GM23338 (cell line): ENCODE data around the gene NLRP9. TPM values are rescaled to one million over a fixed set of nuclear protein-coding genes. Genes with fewer than 3 reads are reported as not detected.

Experiments
- ATAC-seq: fragments of 200-7000 bp; cut with Tn5 transposase; 3 replicates; pipeline ENCODE4 v1.9.1; 2020
- DNase-seq: peaks from one replicate; pipeline ENCODE4 v3.0.0-alpha.2; 2015; ENCODE audit warnings: low spot score
- H2AFZ ChIP-seq: fragments of 200-600 bp; sonication (generic); 2 replicates; pipeline ENCODE4 v1.8.0; 2016; ENCODE audit warnings: antibody characterized with exemption, mild to moderate bottlenecking, moderate library complexity
- H3F3A ChIP-seq: fragments of 200-600 bp; sonication (generic); replicated peaks from 2 replicates; pipeline ENCODE4 v1.8.0; 2017; ENCODE audit warnings: antibody characterized with exemption, mixed run types, low read depth
- H3K27ac ChIP-seq: fragments of 200-600 bp; sonication (generic); 2 replicates; pipeline ENCODE4 v1.6.1; 2016; ENCODE audit warnings: low read depth
- H3K27me3 ChIP-seq: fragments of 200-600 bp; sonication (generic); 2 replicates; pipeline ENCODE4 v1.8.0; 2016; ENCODE audit warnings: mild to moderate bottlenecking, mixed run types, moderate library complexity; ENCODE audit not compliant: insufficient read depth
- H3K36me3 ChIP-seq: fragments of 200-600 bp; sonication (generic); 2 replicates; pipeline ENCODE4 v1.8.0; 2016; ENCODE audit warnings: mild to moderate bottlenecking; ENCODE audit not compliant: insufficient read depth
- H3K4me1 ChIP-seq: fragments of 200-600 bp; sonication (generic); 2 replicates; pipeline ENCODE4 v1.8.0; 2016; ENCODE audit warnings: mild to moderate bottlenecking, moderate library complexity; ENCODE audit not compliant: insufficient read depth
- H3K4me2 ChIP-seq: fragments of 200-600 bp; sonication (generic); 2 replicates; pipeline ENCODE4 v1.7.1; 2017; ENCODE audit warnings: mixed run types
- H3K4me3 ChIP-seq: fragments of 200-600 bp; sonication (generic); 2 replicates; pipeline ENCODE4 v1.6.1; 2016; ENCODE audit warnings: mixed run types
- H3K79me2 ChIP-seq: fragments of 200-600 bp; sonication (generic); replicated peaks from 2 replicates; pipeline ENCODE4 v1.8.0; 2017; ENCODE audit warnings: mild to moderate bottlenecking; ENCODE audit not compliant: insufficient read depth
- H3K9me2 ChIP-seq: fragments of 200-600 bp; sonication (generic); 2 replicates; pipeline ENCODE4 v1.8.0; 2017; ENCODE audit not compliant: insufficient read depth
- H4K20me1 ChIP-seq: fragments of 200-600 bp; sonication (generic); replicated peaks from 2 replicates; pipeline ENCODE4 v1.8.0; 2017; ENCODE audit warnings: mild to moderate bottlenecking; ENCODE audit not compliant: insufficient read depth
- H3K27ac Mint-ChIP-seq: 2 replicates; pipeline ENCODE4 v1.8.0; 2020; ENCODE audit warnings: inconsistent platforms, mild to moderate bottlenecking, moderate library complexity, mixed read lengths
- H3K27me3 Mint-ChIP-seq: 3 replicates; pipeline ENCODE4 v1.8.0; 2022; ENCODE audit warnings: low read depth, mild to moderate bottlenecking, moderate library complexity, mixed read lengths, inconsistent platforms; ENCODE audit not compliant: insufficient read depth, poor library complexity
- H3K36me3 Mint-ChIP-seq: 3 replicates; pipeline ENCODE4 v1.8.0; 2021; ENCODE audit warnings: low read depth, mild to moderate bottlenecking, inconsistent platforms, moderate library complexity, mixed read lengths
- H3K4me1 Mint-ChIP-seq: 3 replicates; pipeline ENCODE4 v1.8.0; 2020; ENCODE audit warnings: mild to moderate bottlenecking, inconsistent platforms, mixed read lengths
- H3K4me3 Mint-ChIP-seq: 3 replicates; pipeline ENCODE4 v1.8.0; 2021; ENCODE audit warnings: moderate library complexity, mild to moderate bottlenecking, inconsistent platforms, mixed read lengths
- H3K9me3 Mint-ChIP-seq: 3 replicates; pipeline ENCODE4 v1.8.0; 2020; ENCODE audit warnings: moderate library complexity, mild to moderate bottlenecking, inconsistent platforms, mixed read lengths
- CREB1 ChIP-seq: fragments of 250-450 bp; sonication (Bioruptor Pico); IDR thresholded peaks from 2 replicates; pipeline ENCODE4 v1.5.0; 2020; ENCODE audit warnings: low read depth, mild to moderate bottlenecking, moderate library complexity
- CTCF ChIP-seq, 2 experiments: fragments of 200-600 bp in 1 of 2; sonication (generic) in 1 of 2; conservative IDR thresholded peaks; 2 replicates each; pipeline versions ENCODE4 v1.5.1 to v1.6.1; 2016 to 2017; ENCODE audit warnings: antibody characterized with exemption in 2 of 2, low read depth in 2 of 2, mild to moderate bottlenecking in 2 of 2, moderate library complexity in 1 of 2
- ETS1 ChIP-seq: IDR thresholded peaks from 2 replicates; pipeline ENCODE4 v1.6.1; 2016; ENCODE audit warnings: antibody characterized with exemption
- EZH2 ChIP-seq: fragments of 200-600 bp; sonication (generic); IDR thresholded peaks from one replicate; pipeline ENCODE4 v1.8.0; 2017; ENCODE audit warnings: antibody characterized with exemption, mild to moderate bottlenecking, low read depth; ENCODE audit not compliant: unreplicated experiment
- EZH2phosphoT487 ChIP-seq: fragments of 200-600 bp; sonication (generic); IDR thresholded peaks from one replicate; pipeline ENCODE4 v1.8.1; 2018; ENCODE audit warnings: antibody characterized with exemption; ENCODE audit not compliant: unreplicated experiment
- JUNB ChIP-seq: IDR thresholded peaks from one replicate; pipeline ENCODE4 v1.6.1; 2016; ENCODE audit warnings: antibody characterized with exemption; ENCODE audit not compliant: unreplicated experiment
- NANOG ChIP-seq: IDR thresholded peaks from 2 replicates; pipeline ENCODE4 v1.6.1; 2016; ENCODE audit warnings: antibody characterized with exemption, borderline replicate concordance
- POLR2AphosphoS5 ChIP-seq: IDR thresholded peaks from 2 replicates; pipeline ENCODE4 v1.6.1; 2016; ENCODE audit warnings: antibody characterized with exemption, low read depth
- STAT1 ChIP-seq: IDR thresholded peaks from one replicate; pipeline ENCODE4 v1.6.1; 2016; ENCODE audit warnings: antibody characterized with exemption; ENCODE audit not compliant: unreplicated experiment
- ZNF114 ChIP-seq: fragments of 250-450 bp; sonication (Bioruptor Pico); IDR thresholded peaks from 2 replicates; pipeline ENCODE4 v1.5.0; 2020; ENCODE audit warnings: mild to moderate bottlenecking, moderate library complexity
- ZNF331 ChIP-seq: fragments of 250-450 bp; sonication (Bioruptor Pico); IDR thresholded peaks from 2 replicates; pipeline ENCODE4 v1.5.0; 2020; ENCODE audit warnings: low read depth, mild to moderate bottlenecking, moderate library complexity
- ZNF462 ChIP-seq: fragments of 250-450 bp; sonication (Bioruptor Pico); IDR thresholded peaks from 2 replicates; pipeline ENCODE4 v1.5.0; 2020; ENCODE audit warnings: mild to moderate bottlenecking, moderate library complexity
- polyA plus RNA-seq: library from polyadenylated mRNA; unstranded; fragments of >200 nt; fragmentation: Nextera tagmentation; extraction: Ambion mirVana; gene quantifications from 2 replicates; pipeline ENCODE4 v1.2.1, GENCODE V29; 2016
- total RNA-seq: library from RNA; depleted of rRNA; stranded (reverse); fragments of >200 nt; shearing (Covaris generic); gene quantifications from 2 replicates; pipeline ENCODE4 v1.2.3, GENCODE V29; 2014
- TF ChIP-seq, protein P1 (sequence below): IDR thresholded peaks from one replicate; pipeline ENCODE4 v1.6.1; 2018; ENCODE audit warnings: antibody characterized with exemption; ENCODE audit not compliant: unreplicated experiment

Gene NLRP9
- total and polyA plus RNA-seq, 2 experiments from 2014 or later, result not detected

DNA sequence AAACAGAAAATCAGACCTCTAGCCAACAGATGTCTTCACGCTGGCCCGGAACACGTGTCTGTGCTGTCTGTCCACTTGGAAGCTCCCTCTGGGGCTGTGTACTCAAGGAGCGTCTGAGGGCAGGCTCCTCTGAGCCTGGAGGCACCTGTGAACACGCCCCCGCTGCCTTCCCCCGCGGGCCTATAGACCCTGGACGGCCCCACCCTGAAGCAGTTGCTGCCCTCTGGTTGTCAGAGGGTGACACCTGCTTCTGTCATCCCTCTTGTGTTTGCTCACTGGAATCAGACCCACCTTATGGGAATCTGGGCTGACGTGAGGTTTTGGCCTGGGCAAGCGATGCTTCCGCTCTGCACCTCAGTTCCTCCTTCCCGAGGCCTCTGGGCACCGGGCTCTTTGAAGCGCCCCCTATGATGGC, 44.0 kb downstream of the NLRP9 start:
- ATAC-seq, result no peak
- DNase-seq, result no peak
- no peaks in the 10 kb centered on the region for H3K9me3 Mint-ChIP-seq

More for the DNA sequence above, 44.0 kb downstream of the NLRP9 start:
- Mint-ChIP-seq H3K4me1 (no peaks in the 10 kb centered on the region; the same call in 2 of the 3 replicates), H3K27ac (no peak overlapping the region), H3K36me3 (peaks cover 41% of the 10 kb centered on the region), H3K27me3 (peaks cover 6% of the 10 kb centered on the region), H3K4me3 (no peak overlapping the region)
- no peak for TF ChIP-seq ETS1
- TF ChIP-seq, protein P1, sequence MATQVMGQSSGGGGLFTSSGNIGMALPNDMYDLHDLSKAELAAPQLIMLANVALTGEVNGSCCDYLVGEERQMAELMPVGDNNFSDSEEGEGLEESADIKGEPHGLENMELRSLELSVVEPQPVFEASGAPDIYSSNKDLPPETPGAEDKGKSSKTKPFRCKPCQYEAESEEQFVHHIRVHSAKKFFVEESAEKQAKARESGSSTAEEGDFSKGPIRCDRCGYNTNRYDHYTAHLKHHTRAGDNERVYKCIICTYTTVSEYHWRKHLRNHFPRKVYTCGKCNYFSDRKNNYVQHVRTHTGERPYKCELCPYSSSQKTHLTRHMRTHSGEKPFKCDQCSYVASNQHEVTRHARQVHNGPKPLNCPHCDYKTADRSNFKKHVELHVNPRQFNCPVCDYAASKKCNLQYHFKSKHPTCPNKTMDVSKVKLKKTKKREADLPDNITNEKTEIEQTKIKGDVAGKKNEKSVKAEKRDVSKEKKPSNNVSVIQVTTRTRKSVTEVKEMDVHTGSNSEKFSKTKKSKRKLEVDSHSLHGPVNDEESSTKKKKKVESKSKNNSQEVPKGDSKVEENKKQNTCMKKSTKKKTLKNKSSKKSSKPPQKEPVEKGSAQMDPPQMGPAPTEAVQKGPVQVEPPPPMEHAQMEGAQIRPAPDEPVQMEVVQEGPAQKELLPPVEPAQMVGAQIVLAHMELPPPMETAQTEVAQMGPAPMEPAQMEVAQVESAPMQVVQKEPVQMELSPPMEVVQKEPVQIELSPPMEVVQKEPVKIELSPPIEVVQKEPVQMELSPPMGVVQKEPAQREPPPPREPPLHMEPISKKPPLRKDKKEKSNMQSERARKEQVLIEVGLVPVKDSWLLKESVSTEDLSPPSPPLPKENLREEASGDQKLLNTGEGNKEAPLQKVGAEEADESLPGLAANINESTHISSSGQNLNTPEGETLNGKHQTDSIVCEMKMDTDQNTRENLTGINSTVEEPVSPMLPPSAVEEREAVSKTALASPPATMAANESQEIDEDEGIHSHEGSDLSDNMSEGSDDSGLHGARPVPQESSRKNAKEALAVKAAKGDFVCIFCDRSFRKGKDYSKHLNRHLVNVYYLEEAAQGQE, result no peak
- no peak for TF ChIP-seq ZNF114 (CRISPR knock-in tag)
- TF ChIP-seq EZH2, result no peak
- no peak for TF ChIP-seq NANOG
- no peak for TF ChIP-seq STAT1
- TF ChIP-seq CTCF (conservative IDR thresholded peaks at IDR 0.05; ENCODE audit: low read depth in 2 of 2), result no peak
- no peak for TF ChIP-seq EZH2phosphoT487
- TF ChIP-seq ZNF462 (CRISPR knock-in tag), result no peak
- no peak for TF ChIP-seq ZNF331 (CRISPR knock-in tag)
- TF ChIP-seq JUNB, result no peak
- TF ChIP-seq POLR2AphosphoS5, result no peak
- TF ChIP-seq CREB1 (CRISPR knock-in tag), result no peak
- Histone ChIP-seq H2AFZ (no peak overlapping the region), H3K36me3 (no peaks in the 10 kb centered on the region), H3K4me2 (no peak overlapping the region), H3K79me2 (no peaks in the 10 kb centered on the region), H3K9me2 (no peaks in the 10 kb centered on the region), H3K4me1 (no peaks in the 10 kb centered on the region), H3K27ac (no peak overlapping the region), H3K27me3 (no peaks in the 10 kb centered on the region), H3F3A (no peaks in the 10 kb centered on the region), H4K20me1 (no peaks in the 10 kb centered on the region; the same call in 1 of the 2 replicates), H3K4me3 (no peak overlapping the region)
